GM18520 (cell line): ENCODE measurements around the gene LRRC53.

ENCODE experiments used
- ATAC-seq: cut with Tn5 transposase; IDR thresholded peaks from one replicate; pipeline ENCODE4 v1.9.1; 2021; ENCODE audit not compliant: unreplicated experiment

The LRRC53 gene

GRCh38 chr1:74434321-74434720, 78.1 kb downstream of the LRRC53 start:
- no peak for ATAC-seq

- no peak for ATAC-seq
These were observed 80.1 kb downstream of the LRRC53 start for GRCh38 chr1:74432325-74432724.

GRCh38 chr1:74431531-74431930, 80.9 kb downstream of the LRRC53 start:
- no peak for ATAC-seq

GRCh38 chr1:74430342-74430934, 82.0 kb downstream of the LRRC53 start:
- no peak for ATAC-seq

- ATAC-seq, result no peak
These were observed 82.8 kb downstream of the LRRC53 start for GRCh38 chr1:74429580-74429979.

GRCh38 chr1:74427681-74428080, 84.7 kb downstream of the LRRC53 start:
- no peak for ATAC-seq

- no peak for ATAC-seq
These were observed 86.0 kb downstream of the LRRC53 start for GRCh38 chr1:74426208-74426937.

- ATAC-seq, result no peak
These were observed 86.7 kb downstream of the LRRC53 start for GRCh38 chr1:74425676-74426075.

GRCh38 chr1:74423471-74423870, 88.9 kb downstream of the LRRC53 start:
- ATAC-seq, result no peak

GRCh38 chr1:74422421-74423292, 89.8 kb downstream of the LRRC53 start:
- ATAC-seq, result no peak

- ATAC-seq, result no peak
These were observed 91.9 kb downstream of the LRRC53 start for GRCh38 chr1:74420467-74420866.
